Trophoblast cell (in vitro differentiated cells and primary cell): ENCODE results near the gene PBX4.

Source experiments
- DNase-seq, 2 donors: peaks; one replicate each; pipeline ENCODE4 v3.0.0-alpha.2; 2016
- H2AFZ ChIP-seq: 2 replicates; pipeline ENCODE4 v1.6.1; 2013; ENCODE audit warnings: low read length, moderate library complexity, mild to moderate bottlenecking; ENCODE audit not compliant: insufficient read depth, poor library complexity
- H2AK5ac ChIP-seq: 2 replicates; pipeline ENCODE4 v1.6.1; 2013; ENCODE audit warnings: mild to moderate bottlenecking, low read length
- H2BK120ac ChIP-seq: 2 replicates; pipeline ENCODE4 v1.6.1; 2013; ENCODE audit warnings: low read length, mild to moderate bottlenecking, moderate library complexity; ENCODE audit not compliant: insufficient read depth, poor library complexity
- H2BK12ac ChIP-seq: 2 replicates; pipeline ENCODE4 v1.6.1; 2013; ENCODE audit warnings: mild to moderate bottlenecking, low read length, moderate library complexity
- H2BK5ac ChIP-seq: 2 replicates; pipeline ENCODE4 v1.6.1; 2013; ENCODE audit warnings: low read length, low read depth, moderate library complexity, mild to moderate bottlenecking; ENCODE audit not compliant: poor library complexity
- H3K14ac ChIP-seq: 2 replicates; pipeline ENCODE4 v1.6.1; 2013; ENCODE audit warnings: mild to moderate bottlenecking, low read length
- H3K18ac ChIP-seq: 2 replicates; pipeline ENCODE4 v1.6.1; 2013; ENCODE audit warnings: mild to moderate bottlenecking, low read length
- H3K23ac ChIP-seq: 2 replicates; pipeline ENCODE4 v1.6.1; 2013; ENCODE audit warnings: low read length
- H3K27ac ChIP-seq: 2 replicates; pipeline ENCODE4 v1.5.1; 2013; ENCODE audit warnings: low read depth, mild to moderate bottlenecking, inconsistent platforms, low read length, moderate library complexity
- H3K27me3 ChIP-seq: 2 replicates; pipeline ENCODE4 v1.6.1; 2013; ENCODE audit warnings: inconsistent platforms, mild to moderate bottlenecking, low read length, moderate library complexity; ENCODE audit not compliant: insufficient read depth
- H3K36me3 ChIP-seq, 2 experiments: 1 replicate in 1 of 2; 2 replicates in 1 of 2; pipeline ENCODE4 v1.6.1; 2013; ENCODE audit warnings: low read length in 2 of 2, mild to moderate bottlenecking in 2 of 2, moderate library complexity in 1 of 2; ENCODE audit not compliant: insufficient read depth in 2 of 2, control insufficient read depth in 1 of 2
- H3K4ac ChIP-seq: 2 replicates; pipeline ENCODE4 v1.6.1; 2013; ENCODE audit warnings: low read depth, mild to moderate bottlenecking, low read length, moderate library complexity
- H3K4me1 ChIP-seq, 2 experiments: 1 replicate in 1 of 2; 2 replicates in 1 of 2; pipeline ENCODE4 v1.6.1; 2013; ENCODE audit warnings: low read length in 2 of 2, mild to moderate bottlenecking in 2 of 2, moderate library complexity in 1 of 2; ENCODE audit not compliant: insufficient read depth in 2 of 2, control insufficient read depth in 1 of 2
- H3K4me2 ChIP-seq: 2 replicates; pipeline ENCODE4 v1.6.1; 2013; ENCODE audit warnings: inconsistent platforms, mild to moderate bottlenecking, low read length, moderate library complexity
- H3K4me3 ChIP-seq: 2 replicates; pipeline ENCODE4 v1.5.1; 2013; ENCODE audit warnings: mild to moderate bottlenecking, low read depth, low read length, inconsistent platforms
- H3K79me1 ChIP-seq: one replicate; pipeline ENCODE4 v1.6.1; 2013; ENCODE audit warnings: low read length
- H3K79me2 ChIP-seq: 2 replicates; pipeline ENCODE4 v1.6.1; 2013; ENCODE audit warnings: low read length, mild to moderate bottlenecking; ENCODE audit not compliant: control insufficient read depth, insufficient read depth, poor library complexity
- H3K9ac ChIP-seq: 2 replicates; pipeline ENCODE4 v1.6.1; 2013; ENCODE audit warnings: mild to moderate bottlenecking, low read length
- H3K9me3 ChIP-seq: 2 replicates; pipeline ENCODE4 v1.6.1; 2013; ENCODE audit warnings: low read depth, mild to moderate bottlenecking, control low read depth, inconsistent platforms, low read length; ENCODE audit not compliant: insufficient read depth
- H4K12ac ChIP-seq: 2 replicates; pipeline ENCODE4 v1.6.1; 2013; ENCODE audit warnings: low read depth, mild to moderate bottlenecking, low read length, moderate library complexity
- H4K8ac ChIP-seq: 2 replicates; pipeline ENCODE4 v1.6.1; 2013; ENCODE audit warnings: low read depth, mild to moderate bottlenecking, low read length, moderate library complexity
- H4K91ac ChIP-seq: one replicate; pipeline ENCODE4 v1.6.1; 2013; ENCODE audit warnings: low read depth, mild to moderate bottlenecking, low read length, moderate library complexity
- WGBS: extraction: QIAGEN DNeasy Blood & Tissue Kit; methylation state at CpG from one replicate; pipeline ENCODE4 v1.1.7; 2013; ENCODE audit warnings: missing lambda C conversion rate; ENCODE audit not compliant: insufficient read length, insufficient coverage; ENCODE audit errors: extremely low coverage; 5-methylcytosine and 5-hydroxymethylcytosine counted together

PBX4 gene

DNA sequence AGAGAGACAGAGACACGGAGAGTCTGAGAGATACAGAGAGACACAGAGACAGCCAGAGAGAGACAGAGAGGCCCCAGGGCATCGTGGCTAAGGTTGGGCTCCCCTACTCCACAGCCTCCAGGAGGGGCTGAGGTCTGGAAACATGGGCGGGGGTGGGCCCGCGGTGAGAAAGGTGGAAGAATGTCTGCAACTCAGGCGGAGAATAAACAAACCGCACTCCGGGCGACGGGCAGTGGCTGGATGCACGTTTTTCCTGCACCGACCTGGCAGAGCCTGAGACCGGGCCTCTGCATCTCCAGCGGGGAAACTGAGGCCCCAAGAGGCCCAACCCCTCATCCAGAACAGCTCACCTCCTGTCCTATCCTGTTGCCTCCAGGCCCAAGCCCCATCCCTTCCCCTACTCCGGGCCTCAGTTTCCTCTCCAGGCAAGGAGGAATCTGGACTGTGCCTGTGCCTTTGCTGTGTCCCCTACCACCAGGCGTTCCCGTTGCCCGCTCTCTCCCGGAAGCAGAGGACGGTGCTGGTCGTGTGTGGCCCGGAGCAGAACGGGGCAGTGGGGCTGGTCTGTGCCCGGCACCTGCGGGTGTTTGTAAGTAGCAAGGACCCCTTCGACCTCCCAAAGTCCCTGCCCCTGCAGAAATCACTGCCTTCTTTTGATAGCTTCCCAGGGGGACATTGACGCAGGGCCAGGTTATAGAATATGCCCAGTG, 83.8 kb downstream of the PBX4 start:
- peaks cover 13 to 14% of the 10 kb centered on the region in 2 experiments for H3K36me3 ChIP-seq
- DNase-seq: no peak
- H2BK120ac ChIP-seq: no peak overlapping the region
- no CpG with 5 or more reads among the region's 27 CpGs for whole genome bisulfite sequencing
- no peak overlapping the region for H2AFZ ChIP-seq
- no peak overlapping the region for H3K23ac ChIP-seq
- no peak overlapping the region for H4K12ac ChIP-seq
- no peak overlapping the region for H2AK5ac ChIP-seq
- H3K9me3 ChIP-seq: peaks cover 6% of the 10 kb centered on the region
- no peak overlapping the region for H3K18ac ChIP-seq
- H4K91ac ChIP-seq: no peak overlapping the region
- no peak overlapping the region for H3K9ac ChIP-seq
- H3K27ac ChIP-seq: no peak overlapping the region
- H3K4me1 ChIP-seq: peaks cover 4 to 12% of the 10 kb centered on the region in 2 experiments
- H3K14ac ChIP-seq: no peak overlapping the region
- no peaks in the 10 kb centered on the region for H3K79me1 ChIP-seq
- no peak overlapping the region for H3K4me2 ChIP-seq
- H4K8ac ChIP-seq: no peak overlapping the region
- no peaks in the 10 kb centered on the region for H3K79me2 ChIP-seq
- no peak overlapping the region for H2BK12ac ChIP-seq
- peaks cover 5% of the 10 kb centered on the region for H3K27me3 ChIP-seq
- peak overlapping the region; percentile 25 for H3K4me3 ChIP-seq
- no peak overlapping the region for H3K4ac ChIP-seq
- H2BK5ac ChIP-seq: no peak overlapping the region

- Histone ChIP-seq H3K4me2 (no peak overlapping the region), H3K27ac (no peak overlapping the region), H2BK5ac (no peak overlapping the region), H3K4me1 (peaks cover 4 to 15% of the 10 kb centered on the region in 2 experiments), H3K9ac (no peak overlapping the region), H4K12ac (no peak overlapping the region), H3K23ac (no peak overlapping the region), H2AK5ac (no peak overlapping the region), H2BK12ac (no peak overlapping the region), H3K9me3 (peaks cover 8% of the 10 kb centered on the region), H3K4ac (no peak overlapping the region), H4K91ac (no peak overlapping the region), H3K79me2 (no peaks in the 10 kb centered on the region), H3K4me3 (no peak overlapping the region), H2BK120ac (no peak overlapping the region), H4K8ac (no peak overlapping the region), H2AFZ (no peak overlapping the region), H3K18ac (no peak overlapping the region), H3K36me3 (peaks cover 21 to 23% of the 10 kb centered on the region in 2 experiments), H3K14ac (no peak overlapping the region), H3K79me1 (no peaks in the 10 kb centered on the region), H3K27me3 (peaks cover 3% of the 10 kb centered on the region)
- no peak for DNase-seq
- no CpG with 5 or more reads among the region's 6 CpGs for WGBS
These were observed 84.6 kb downstream of the PBX4 start for GRCh38 chr19:19533841-19534240.

- no peak overlapping the region for H3K4me3 ChIP-seq
- H3K79me1 ChIP-seq: no peaks in the 10 kb centered on the region
- no peaks in the 10 kb centered on the region for H3K27me3 ChIP-seq
- H4K91ac ChIP-seq: no peak overlapping the region
- H2AK5ac ChIP-seq: no peak overlapping the region
- no peak overlapping the region for H2BK5ac ChIP-seq
- WGBS: 93% methylated on average over 1 of the region's 14 CpGs
- no peak overlapping the region for H4K8ac ChIP-seq
- no peak overlapping the region for H3K9ac ChIP-seq
- H3K14ac ChIP-seq: no peak overlapping the region
- H3K23ac ChIP-seq: no peak overlapping the region
- no peak overlapping the region for H3K4me2 ChIP-seq
- no peak overlapping the region for H2BK12ac ChIP-seq
- H2AFZ ChIP-seq: no peak overlapping the region
- H3K79me2 ChIP-seq: no peaks in the 10 kb centered on the region
- peaks cover 8% of the 10 kb centered on the region for H3K9me3 ChIP-seq
- no peak overlapping the region for H4K12ac ChIP-seq
- H3K4me1 ChIP-seq: peaks cover under 1 to 7% of the 10 kb centered on the region in 2 experiments
- no peak overlapping the region for H3K18ac ChIP-seq
- DNase-seq: no peak
- no peak overlapping the region for H2BK120ac ChIP-seq
- H3K27ac ChIP-seq: no peak overlapping the region
- no peak overlapping the region for H3K4ac ChIP-seq
- H3K36me3 ChIP-seq: peaks cover 27 to 30% of the 10 kb centered on the region in 2 experiments
These were observed 85.4 kb downstream of the PBX4 start for GRCh38 chr19:19532806-19533701.

DNA sequence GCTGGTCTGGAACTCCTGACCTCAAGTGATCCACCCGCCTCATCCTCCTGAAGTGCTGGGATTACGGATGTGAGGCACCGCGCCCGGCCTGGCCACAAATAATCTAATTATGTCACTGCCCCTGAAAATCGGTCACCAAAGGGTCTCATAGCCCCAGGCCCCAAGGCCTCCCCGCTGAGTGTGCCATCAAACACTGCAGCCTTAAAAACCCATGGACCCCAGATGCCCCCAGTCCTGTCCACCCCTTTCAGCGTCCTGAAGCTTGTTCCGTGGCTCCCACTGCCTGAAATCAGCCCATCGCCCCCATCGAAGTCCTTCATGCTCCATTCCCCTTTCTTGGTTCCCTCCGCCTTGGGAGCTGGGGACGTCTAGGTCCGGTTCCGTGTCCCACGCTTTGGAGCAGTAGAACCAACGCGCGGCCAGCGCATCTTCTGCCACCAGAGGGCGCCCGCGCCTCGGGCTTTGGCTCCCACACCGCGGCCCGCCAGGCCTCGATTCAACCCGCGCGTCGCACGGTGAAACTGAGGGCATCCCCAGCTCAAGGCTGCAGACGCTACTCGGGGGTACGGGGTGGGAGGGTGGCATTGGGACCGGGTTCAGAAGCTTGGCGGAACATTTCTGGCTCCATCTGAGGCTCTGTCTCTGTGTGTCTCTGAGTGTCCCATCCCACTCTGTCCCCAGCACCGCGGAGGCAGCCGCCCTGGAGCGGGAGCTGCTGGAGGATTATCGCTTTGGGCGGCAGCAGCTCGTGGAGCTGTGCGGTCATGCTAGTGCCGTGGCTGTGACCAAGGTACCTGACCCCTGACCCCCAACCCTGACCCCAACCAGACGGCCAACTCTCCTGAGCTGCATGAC, 86.3 kb downstream of the PBX4 start:
- H3K79me2 ChIP-seq: no peaks in the 10 kb centered on the region
- H2AK5ac ChIP-seq: no peak overlapping the region
- peak; percentile 72 to 94 for DNase-seq
- H3K9me3 ChIP-seq: peaks cover 6% of the 10 kb centered on the region
- H2BK12ac ChIP-seq: no peak overlapping the region
- no peak overlapping the region for H3K27ac ChIP-seq
- H4K91ac ChIP-seq: no peak overlapping the region
- no peak overlapping the region for H4K8ac ChIP-seq
- no peak overlapping the region for H3K4me2 ChIP-seq
- no peak overlapping the region for H3K9ac ChIP-seq
- no peak overlapping the region for H3K4me3 ChIP-seq
- no peak overlapping the region for H4K12ac ChIP-seq
- no peak overlapping the region for H2BK5ac ChIP-seq
- peaks cover 35% of the 10 kb centered on the region in 2 experiments for H3K36me3 ChIP-seq
- H2AFZ ChIP-seq: no peak overlapping the region
- H3K18ac ChIP-seq: no peak overlapping the region
- H3K79me1 ChIP-seq: no peaks in the 10 kb centered on the region
- H3K4me1 ChIP-seq: peaks cover 0 to 5% of the 10 kb centered on the region in 2 experiments
- no peak overlapping the region for H2BK120ac ChIP-seq
- H3K14ac ChIP-seq: no peak overlapping the region
- no peak overlapping the region for H3K23ac ChIP-seq
- no peaks in the 10 kb centered on the region for H3K27me3 ChIP-seq
- WGBS: no CpG with 5 or more reads among the region's 48 CpGs
- no peak overlapping the region for H3K4ac ChIP-seq
